Measurements from ENCODE around the gene CENPP. TPM values are rescaled to one million over a fixed set of nuclear protein-coding genes. Genes with fewer than 3 reads are reported as not detected.
A peak's percentile ranks its signal among the peaks of the same experiment; 100 is the strongest.

The CENPP gene
- total RNA-seq, 1 donor from 2014 or later = 4.3 TPM

- intact Hi-C loops (cut with micrococcal nuclease) = no loop called here
- ATAC-seq = no peak
- DNase-seq = no peak
Measured at GRCh38 chr9:92360083-92360482, 34.3 kb downstream of the CENPP start.

DNA sequence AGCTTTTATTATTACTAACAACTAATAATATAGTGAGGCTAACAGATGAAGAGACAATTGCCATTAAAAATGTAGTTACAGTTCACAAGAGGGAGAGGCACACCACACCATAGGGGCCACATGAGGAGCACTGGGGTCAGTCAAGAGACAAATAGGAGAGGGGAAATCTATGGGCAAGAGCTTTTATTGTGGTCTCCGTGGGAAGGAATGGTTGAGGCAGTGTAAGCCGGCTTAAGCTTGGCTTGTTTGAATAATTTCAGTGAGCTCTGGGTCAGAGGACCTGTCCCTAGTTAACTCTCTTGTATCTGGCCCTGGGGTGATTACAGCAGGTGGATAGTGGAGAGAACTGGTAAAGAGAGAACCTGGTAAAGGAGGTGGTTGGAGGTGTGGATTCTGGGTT, 43.3 kb downstream of the CENPP start:
- intact Hi-C loops (cut with micrococcal nuclease) = no loop called here
- DNase-seq (no peak), ATAC-seq (no peak)

GRCh38 chr9:92373167-92373566, 47.4 kb downstream of the CENPP start:
- DNase-seq (no peak), ATAC-seq (no peak)
- intact Hi-C loops (cut with micrococcal nuclease) = no loop called here

- DNase-seq = no peak
- ATAC-seq = no peak
- intact Hi-C loops (cut with micrococcal nuclease) = no loop called here
Measured at GRCh38 chr9:92377876-92378275, 52.1 kb downstream of the CENPP start.

GRCh38 chr9:92378865-92379560, 53.3 kb downstream of the CENPP start:
- no peak for ATAC-seq
- DNase-seq = no peak
- intact Hi-C loops (cut with micrococcal nuclease) = no loop called here

GRCh38 chr9:92380603-92381002, 54.9 kb downstream of the CENPP start:
- intact Hi-C loops (cut with micrococcal nuclease) = no loop called here
- ATAC-seq = no peak
- DNase-seq = no peak

- intact Hi-C loops (cut with micrococcal nuclease) = no loop called here
- ATAC-seq = no peak
- no peak for DNase-seq
Measured at GRCh38 chr9:92381775-92382174, 56.0 kb downstream of the CENPP start.

GRCh38 chr9:92384375-92384774, 58.6 kb downstream of the CENPP start:
- DNase-seq = no peak
- no peak for ATAC-seq
- intact Hi-C loops (cut with micrococcal nuclease) = no loop called here

GRCh38 chr9:92385001-92385400, 59.2 kb downstream of the CENPP start:
- DNase-seq (no peak), ATAC-seq (peak; percentile 54)
- intact Hi-C loops (cut with micrococcal nuclease) = no loop called here

GRCh38 chr9:92385477-92385876, 59.7 kb downstream of the CENPP start:
- DNase-seq = no peak
- intact Hi-C loops (cut with micrococcal nuclease) = no loop called here
- no peak for ATAC-seq

- intact Hi-C loops (cut with micrococcal nuclease) = no loop called here
- no peak for DNase-seq
- no peak for ATAC-seq
Measured at GRCh38 chr9:92385953-92386352, 60.2 kb downstream of the CENPP start.

DNA sequence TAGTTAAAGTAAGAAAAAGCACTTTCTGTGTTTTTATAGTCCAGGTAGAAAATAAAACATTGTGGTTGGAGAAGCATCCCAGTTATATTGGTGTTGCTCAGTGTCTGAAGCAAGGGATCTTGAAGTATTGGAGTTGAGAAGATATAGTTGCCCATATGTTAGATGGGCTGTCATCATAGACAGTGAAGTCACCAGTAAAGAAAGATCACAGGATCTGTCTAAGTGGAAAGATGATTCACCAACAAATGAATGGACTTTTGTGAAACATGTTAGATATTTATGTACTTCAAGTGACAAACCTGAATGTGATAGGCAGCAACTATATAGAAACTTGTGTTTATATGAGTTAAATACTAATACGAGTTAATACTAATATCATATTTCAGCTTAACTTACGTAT, 66.9 kb downstream of the CENPP start:
- DNase-seq (no peak), ATAC-seq (no peak)
- intact Hi-C loops (cut with micrococcal nuclease) = no loop called here

DNA sequence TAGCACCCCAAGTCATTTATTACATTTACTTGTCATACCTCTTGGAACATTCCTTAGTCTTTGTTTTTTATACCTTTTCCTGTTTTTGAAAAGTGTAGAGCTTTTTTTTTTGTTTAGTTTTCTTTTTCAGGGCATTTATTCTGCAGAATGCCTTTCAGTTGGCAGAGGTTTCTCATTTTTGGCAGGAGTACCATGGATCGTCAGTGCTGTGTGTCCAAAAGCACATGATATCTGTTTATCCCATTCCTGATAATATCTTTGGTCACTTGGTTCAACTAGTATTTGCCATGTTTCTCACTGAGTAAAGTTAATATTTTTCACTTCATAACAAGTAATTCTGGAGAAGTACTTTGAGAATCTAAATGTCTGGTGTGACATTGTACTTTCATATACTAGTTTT, 67.9 kb downstream of the CENPP start:
- ATAC-seq (no peak), DNase-seq (no peak)
- intact Hi-C loops (cut with micrococcal nuclease) = no loop called here

GRCh38 chr9:92395617-92396016, 69.9 kb downstream of the CENPP start:
- ATAC-seq = no peak
- no peak for DNase-seq
- intact Hi-C loops (cut with micrococcal nuclease) = no loop called here

- intact Hi-C loops (cut with micrococcal nuclease) = no loop called here
- no peak for DNase-seq
- no peak for ATAC-seq
Measured at GRCh38 chr9:92397853-92398252, 72.1 kb downstream of the CENPP start.

DNA sequence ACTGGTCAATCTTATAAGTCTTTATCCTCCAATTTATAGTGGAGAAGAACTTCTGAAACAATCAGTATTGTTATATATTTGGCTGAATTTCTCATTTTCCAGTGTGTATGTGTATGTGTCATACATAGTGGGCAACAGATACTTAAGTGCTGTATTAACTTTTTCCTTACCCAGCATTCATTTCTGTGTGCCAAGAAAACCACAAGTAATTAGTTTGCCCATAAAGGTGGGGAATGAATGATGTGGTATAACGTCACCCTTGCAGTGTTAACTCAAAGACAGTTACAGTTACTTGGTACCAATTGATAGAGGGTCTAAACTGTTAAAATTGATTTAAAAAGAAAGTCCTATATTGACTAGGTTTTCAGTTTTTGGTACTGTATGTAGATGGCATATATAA, 76.6 kb downstream of the CENPP start:
- no peak for DNase-seq
- intact Hi-C loops (cut with micrococcal nuclease) = no loop called here
- ATAC-seq = no peak

- no peak for DNase-seq
- intact Hi-C loops (cut with micrococcal nuclease) = no loop called here
- no peak for ATAC-seq
Measured at GRCh38 chr9:92402826-92403745, 77.3 kb downstream of the CENPP start.

DNA sequence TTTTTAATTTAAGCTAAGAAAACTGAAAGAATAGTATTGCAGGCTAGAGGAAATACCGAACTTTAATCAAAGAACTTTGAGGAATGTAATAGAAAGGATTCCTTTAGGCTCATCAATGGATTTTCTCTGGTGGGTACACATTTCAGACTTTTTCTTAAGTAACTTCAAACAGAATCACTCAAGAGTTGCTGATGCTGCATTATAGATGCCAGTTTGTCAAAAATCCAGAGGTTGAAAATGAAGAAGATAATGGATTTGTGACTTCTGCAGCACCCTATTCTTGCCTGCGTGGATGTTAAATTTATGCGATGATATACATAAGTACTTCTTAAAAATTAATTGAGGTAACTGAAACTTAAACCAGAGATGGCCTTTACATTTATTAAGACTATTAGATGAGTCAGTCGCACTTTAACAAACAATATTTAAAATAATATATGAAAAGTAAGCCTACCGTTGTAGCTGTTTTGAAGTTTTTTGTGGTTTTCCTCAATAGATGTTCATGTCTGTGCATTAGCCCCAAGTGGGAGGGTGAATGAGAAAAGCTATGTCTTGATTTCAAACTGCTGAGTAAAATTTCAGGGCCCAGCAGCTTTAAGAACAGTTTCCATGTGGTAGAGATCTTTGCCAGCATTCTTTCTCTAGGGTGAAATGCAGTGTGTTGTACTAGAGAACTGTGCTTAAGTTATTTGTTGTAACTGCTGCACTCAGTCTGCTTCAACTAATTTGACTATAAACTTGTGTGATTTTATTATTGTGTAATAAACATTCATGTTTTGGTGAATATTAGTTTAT, 78.5 kb downstream of the CENPP start, which contains the start of gene OGN:
OGN (minus strand) TSS at position 537 of the 795 bp plus-strand sequence. CDS start 1,171 bp downstream, outside the sequence.
- ATAC-seq = peak; percentile 52

DNA sequence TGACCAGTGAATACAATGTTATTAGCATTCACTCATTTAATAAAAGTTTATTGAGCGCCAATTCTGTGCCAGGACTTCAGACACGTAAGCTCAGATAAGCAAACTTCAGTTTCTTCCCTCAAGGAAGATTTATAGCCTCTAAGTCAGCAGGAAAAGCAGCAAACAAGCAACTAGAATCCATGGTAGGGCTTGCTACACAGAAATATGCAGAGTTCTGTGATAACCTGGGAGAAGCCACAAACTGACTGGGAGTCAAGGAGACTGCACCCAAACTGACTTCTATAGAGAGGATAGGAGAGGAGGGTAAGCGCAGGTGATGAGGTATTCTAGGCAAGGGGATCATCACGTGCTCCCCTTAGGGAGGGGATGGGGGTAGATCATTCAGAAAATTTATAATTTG, 80.1 kb downstream of the CENPP start:
- intact Hi-C loops (cut with micrococcal nuclease) = no loop called here
- DNase-seq = no peak
- ATAC-seq = peak; percentile 7

More for the DNA sequence above, 78.5 kb downstream of the CENPP start, which contains the start of gene OGN:
- intact Hi-C loops (cut with micrococcal nuclease) = no loop called here
- DNase-seq = no peak

DNA sequence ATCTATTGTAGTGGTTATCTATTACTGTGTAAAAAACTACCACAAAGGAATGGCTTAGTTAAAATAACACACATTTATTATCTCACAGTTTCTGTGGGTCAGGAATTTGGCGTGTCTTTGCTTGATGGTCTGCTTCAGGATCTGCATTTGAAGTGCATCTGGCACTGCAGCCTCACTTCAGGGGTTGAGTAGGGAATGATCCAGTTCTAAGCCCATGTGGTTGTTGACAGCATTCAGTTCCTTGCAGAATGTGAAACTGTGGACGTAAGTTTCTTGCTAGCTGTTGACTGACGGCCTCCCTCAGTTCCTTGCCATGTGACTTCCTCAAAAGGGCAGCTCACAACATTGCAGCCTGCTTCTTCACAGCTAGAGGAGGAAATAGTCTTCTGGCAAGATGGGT, 80.7 kb downstream of the CENPP start:
- ATAC-seq = peak; percentile 81

More for the DNA sequence above, 80.7 kb downstream of the CENPP start:
- intact Hi-C loops (cut with micrococcal nuclease) = no loop called here
- DNase-seq = no peak
